Measurements from ENCODE around the gene GPR132. TPM values are rescaled to one million over a fixed set of nuclear protein-coding genes. Genes with fewer than 3 reads are reported as not detected.

GPR132 gene
- total and polyA plus RNA-seq, 9 of the 15 experiments (the other 6 are each of a cell fraction or from before 2014, with no cell fraction given): 0.01 to 1.1 (median 0.25) TPM; not detected in 1

DNA sequence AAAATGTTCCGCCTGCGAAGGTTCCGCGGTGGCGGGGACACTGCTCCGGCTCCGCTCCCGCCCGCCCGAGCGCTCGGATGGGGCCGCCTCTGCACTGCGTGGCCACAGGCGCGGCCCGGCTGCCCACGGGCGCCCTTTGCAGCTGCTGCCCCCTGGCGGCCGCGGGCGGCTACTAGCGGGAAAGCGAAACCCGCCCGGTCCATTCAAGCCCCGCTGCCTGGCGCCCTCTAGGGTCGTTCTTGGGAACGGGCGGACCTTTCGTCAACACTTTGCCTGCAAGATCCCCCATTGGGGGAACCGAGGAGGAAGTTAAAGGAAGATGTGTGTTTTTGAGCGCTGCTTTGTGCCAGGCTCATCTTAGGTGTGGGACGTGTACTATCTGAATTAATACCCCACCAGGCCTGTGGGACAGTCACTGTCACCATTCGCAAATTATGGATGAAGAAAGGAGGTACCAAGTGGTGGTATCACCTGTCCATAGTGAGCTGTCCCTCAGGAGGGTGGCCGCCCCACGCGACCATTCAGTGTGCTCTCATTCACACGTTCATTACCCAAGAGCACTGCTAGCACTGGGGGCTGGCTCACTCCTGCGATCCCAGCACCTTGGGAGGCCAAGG is 19.4 kb downstream of the GPR132 start (continued):
- TF ChIP-seq, protein P1, sequence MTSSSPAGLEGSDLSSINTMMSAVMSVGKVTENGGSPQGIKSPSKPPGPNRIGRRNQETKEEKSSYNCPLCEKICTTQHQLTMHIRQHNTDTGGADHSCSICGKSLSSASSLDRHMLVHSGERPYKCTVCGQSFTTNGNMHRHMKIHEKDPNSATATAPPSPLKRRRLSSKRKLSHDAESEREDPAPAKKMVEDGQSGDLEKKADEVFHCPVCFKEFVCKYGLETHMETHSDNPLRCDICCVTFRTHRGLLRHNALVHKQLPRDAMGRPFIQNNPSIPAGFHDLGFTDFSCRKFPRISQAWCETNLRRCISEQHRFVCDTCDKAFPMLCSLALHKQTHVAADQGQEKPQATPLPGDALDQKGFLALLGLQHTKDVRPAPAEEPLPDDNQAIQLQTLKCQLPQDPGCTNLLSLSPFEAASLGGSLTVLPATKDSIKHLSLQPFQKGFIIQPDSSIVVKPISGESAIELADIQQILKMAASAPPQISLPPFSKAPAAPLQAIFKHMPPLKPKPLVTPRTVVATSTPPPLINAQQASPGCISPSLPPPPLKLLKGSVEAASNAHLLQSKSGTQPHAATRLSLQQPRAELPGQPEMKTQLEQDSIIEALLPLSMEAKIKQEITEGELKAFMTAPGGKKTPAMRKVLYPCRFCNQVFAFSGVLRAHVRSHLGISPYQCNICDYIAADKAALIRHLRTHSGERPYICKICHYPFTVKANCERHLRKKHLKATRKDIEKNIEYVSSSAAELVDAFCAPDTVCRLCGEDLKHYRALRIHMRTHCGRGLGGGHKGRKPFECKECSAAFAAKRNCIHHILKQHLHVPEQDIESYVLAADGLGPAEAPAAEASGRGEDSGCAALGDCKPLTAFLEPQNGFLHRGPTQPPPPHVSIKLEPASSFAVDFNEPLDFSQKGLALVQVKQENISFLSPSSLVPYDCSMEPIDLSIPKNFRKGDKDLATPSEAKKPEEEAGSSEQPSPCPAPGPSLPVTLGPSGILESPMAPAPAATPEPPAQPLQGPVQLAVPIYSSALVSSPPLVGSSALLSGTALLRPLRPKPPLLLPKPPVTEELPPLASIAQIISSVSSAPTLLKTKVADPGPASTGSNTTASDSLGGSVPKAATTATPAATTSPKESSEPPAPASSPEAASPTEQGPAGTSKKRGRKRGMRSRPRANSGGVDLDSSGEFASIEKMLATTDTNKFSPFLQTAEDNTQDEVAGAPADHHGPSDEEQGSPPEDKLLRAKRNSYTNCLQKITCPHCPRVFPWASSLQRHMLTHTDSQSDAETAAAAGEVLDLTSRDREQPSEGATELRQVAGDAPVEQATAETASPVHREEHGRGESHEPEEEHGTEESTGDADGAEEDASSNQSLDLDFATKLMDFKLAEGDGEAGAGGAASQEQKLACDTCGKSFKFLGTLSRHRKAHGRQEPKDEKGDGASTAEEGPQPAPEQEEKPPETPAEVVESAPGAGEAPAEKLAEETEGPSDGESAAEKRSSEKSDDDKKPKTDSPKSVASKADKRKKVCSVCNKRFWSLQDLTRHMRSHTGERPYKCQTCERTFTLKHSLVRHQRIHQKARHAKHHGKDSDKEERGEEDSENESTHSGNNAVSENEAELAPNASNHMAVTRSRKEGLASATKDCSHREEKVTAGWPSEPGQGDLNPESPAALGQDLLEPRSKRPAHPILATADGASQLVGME (CRISPR knock-in tag; IDR thresholded peaks at IDR 0.05): no peak
- no peak for TF ChIP-seq PTRF (tag; IDR thresholded peaks at IDR 0.05)
- TF ChIP-seq, protein P2, sequence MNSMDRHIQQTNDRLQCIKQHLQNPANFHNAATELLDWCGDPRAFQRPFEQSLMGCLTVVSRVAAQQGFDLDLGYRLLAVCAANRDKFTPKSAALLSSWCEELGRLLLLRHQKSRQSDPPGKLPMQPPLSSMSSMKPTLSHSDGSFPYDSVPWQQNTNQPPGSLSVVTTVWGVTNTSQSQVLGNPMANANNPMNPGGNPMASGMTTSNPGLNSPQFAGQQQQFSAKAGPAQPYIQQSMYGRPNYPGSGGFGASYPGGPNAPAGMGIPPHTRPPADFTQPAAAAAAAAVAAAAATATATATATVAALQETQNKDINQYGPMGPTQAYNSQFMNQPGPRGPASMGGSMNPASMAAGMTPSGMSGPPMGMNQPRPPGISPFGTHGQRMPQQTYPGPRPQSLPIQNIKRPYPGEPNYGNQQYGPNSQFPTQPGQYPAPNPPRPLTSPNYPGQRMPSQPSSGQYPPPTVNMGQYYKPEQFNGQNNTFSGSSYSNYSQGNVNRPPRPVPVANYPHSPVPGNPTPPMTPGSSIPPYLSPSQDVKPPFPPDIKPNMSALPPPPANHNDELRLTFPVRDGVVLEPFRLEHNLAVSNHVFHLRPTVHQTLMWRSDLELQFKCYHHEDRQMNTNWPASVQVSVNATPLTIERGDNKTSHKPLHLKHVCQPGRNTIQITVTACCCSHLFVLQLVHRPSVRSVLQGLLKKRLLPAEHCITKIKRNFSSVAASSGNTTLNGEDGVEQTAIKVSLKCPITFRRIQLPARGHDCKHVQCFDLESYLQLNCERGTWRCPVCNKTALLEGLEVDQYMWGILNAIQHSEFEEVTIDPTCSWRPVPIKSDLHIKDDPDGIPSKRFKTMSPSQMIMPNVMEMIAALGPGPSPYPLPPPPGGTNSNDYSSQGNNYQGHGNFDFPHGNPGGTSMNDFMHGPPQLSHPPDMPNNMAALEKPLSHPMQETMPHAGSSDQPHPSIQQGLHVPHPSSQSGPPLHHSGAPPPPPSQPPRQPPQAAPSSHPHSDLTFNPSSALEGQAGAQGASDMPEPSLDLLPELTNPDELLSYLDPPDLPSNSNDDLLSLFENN (IDR thresholded peaks at IDR 0.05; ENCODE audit: low read depth in 2 of 2, low read length in 2 of 2): no peak
- TF ChIP-seq, protein P3, sequence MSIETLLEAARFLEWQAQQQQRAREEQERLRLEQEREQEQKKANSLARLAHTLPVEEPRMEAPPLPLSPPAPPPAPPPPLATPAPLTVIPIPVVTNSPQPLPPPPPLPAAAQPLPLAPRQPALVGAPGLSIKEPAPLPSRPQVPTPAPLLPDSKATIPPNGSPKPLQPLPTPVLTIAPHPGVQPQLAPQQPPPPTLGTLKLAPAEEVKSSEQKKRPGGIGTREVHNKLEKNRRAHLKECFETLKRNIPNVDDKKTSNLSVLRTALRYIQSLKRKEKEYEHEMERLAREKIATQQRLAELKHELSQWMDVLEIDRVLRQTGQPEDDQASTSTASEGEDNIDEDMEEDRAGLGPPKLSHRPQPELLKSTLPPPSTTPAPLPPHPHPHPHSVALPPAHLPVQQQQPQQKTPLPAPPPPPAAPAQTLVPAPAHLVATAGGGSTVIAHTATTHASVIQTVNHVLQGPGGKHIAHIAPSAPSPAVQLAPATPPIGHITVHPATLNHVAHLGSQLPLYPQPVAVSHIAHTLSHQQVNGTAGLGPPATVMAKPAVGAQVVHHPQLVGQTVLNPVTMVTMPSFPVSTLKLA (conservative IDR thresholded peaks at IDR 0.05): peak in 1 of 2 experiments; percentile 43; a peak in 1 of 4 replicates
- no peak for TF ChIP-seq MAFK (IDR thresholded peaks at IDR 0.05; ENCODE audit: low read length)
- peak; percentile 70 for TF ChIP-seq CCNT2 (IDR thresholded peaks at IDR 0.05; ENCODE audit: borderline replicate concordance, extremely low read depth, insufficient read length, low read depth, low read length)
- no peak for TF ChIP-seq LEF1 (IDR thresholded peaks at IDR 0.05)
- TF ChIP-seq ZNF316 (IDR thresholded peaks at IDR 0.05): no peak
- TF ChIP-seq PHF20 (IDR thresholded peaks at IDR 0.05; ENCODE audit: partially characterized antibody): no peak
- TF ChIP-seq ZNF830 (CRISPR knock-in tag; IDR thresholded peaks at IDR 0.05): no peak
- TF ChIP-seq HNRNPLL (IDR thresholded peaks at IDR 0.05; ENCODE audit: low read depth, low read length, poor library complexity, severe bottlenecking): no peak
- TF ChIP-seq, protein P4, sequence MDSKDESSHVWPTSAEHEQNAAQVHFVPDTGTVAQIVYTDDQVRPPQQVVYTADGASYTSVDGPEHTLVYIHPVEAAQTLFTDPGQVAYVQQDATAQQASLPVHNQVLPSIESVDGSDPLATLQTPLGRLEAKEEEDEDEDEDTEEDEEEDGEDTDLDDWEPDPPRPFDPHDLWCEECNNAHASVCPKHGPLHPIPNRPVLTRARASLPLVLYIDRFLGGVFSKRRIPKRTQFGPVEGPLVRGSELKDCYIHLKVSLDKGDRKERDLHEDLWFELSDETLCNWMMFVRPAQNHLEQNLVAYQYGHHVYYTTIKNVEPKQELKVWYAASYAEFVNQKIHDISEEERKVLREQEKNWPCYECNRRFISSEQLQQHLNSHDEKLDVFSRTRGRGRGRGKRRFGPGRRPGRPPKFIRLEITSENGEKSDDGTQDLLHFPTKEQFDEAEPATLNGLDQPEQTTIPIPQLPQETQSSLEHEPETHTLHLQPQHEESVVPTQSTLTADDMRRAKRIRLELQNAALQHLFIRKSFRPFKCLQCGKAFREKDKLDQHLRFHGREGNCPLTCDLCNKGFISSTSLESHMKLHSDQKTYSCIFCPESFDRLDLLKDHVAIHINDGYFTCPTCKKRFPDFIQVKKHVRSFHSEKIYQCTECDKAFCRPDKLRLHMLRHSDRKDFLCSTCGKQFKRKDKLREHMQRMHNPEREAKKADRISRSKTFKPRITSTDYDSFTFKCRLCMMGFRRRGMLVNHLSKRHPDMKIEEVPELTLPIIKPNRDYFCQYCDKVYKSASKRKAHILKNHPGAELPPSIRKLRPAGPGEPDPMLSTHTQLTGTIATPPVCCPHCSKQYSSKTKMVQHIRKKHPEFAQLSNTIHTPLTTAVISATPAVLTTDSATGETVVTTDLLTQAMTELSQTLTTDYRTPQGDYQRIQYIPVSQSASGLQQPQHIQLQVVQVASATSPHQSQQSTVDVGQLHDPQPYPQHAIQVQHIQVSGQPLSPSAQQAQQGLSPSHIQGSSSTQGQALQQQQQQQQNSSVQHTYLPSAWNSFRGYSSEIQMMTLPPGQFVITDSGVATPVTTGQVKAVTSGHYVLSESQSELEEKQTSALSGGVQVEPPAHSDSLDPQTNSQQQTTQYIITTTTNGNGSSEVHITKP (IDR thresholded peaks at IDR 0.05; ENCODE audit: partially characterized antibody): peak; percentile 86

Measured in K562 (cell line).